ENCODE data around the gene MR1.

Gene MR1

GRCh38 chr1:181092883-181093458, 59.2 kb downstream of the MR1 start:
- DNase-seq: no peak

- no peak for DNase-seq
Measured at GRCh38 chr1:181094416-181095212, 60.8 kb downstream of the MR1 start.

GRCh38 chr1:181095260-181095659, 61.5 kb downstream of the MR1 start:
- DNase-seq: no peak

GRCh38 chr1:181095763-181096184, 62.0 kb downstream of the MR1 start:
- no peak for DNase-seq

GRCh38 chr1:181097242-181097641, 63.5 kb downstream of the MR1 start:
- DNase-seq: no peak

GRCh38 chr1:181099152-181100014, 65.6 kb downstream of the MR1 start:
- DNase-seq: peak; percentile 51 to 59

- peak; percentile 62 to 63 for DNase-seq
Measured at GRCh38 chr1:181100015-181100905, 66.5 kb downstream of the MR1 start.

GRCh38 chr1:181100934-181101333, 67.2 kb downstream of the MR1 start:
- no peak for DNase-seq

GRCh38 chr1:181101581-181102226, 67.9 kb downstream of the MR1 start:
- no peak for DNase-seq

- DNase-seq: no peak
Measured at GRCh38 chr1:181102841-181103240, 69.1 kb downstream of the MR1 start.

GRCh38 chr1:181103399-181103798, 69.6 kb downstream of the MR1 start:
- DNase-seq: no peak

GRCh38 chr1:181104042-181104789, 70.4 kb downstream of the MR1 start:
- DNase-seq: no peak

- DNase-seq: peak; percentile 44 to 52
Measured at GRCh38 chr1:181104790-181105133, 71.0 kb downstream of the MR1 start.

- DNase-seq: peak; percentile 90 to 94
Measured at GRCh38 chr1:181105134-181106021, 71.6 kb downstream of the MR1 start.

- no peak for DNase-seq
Measured at GRCh38 chr1:181106022-181106312, 72.2 kb downstream of the MR1 start.

GRCh38 chr1:181106479-181106878, 72.7 kb downstream of the MR1 start:
- DNase-seq: no peak

- no peak for DNase-seq
Measured at GRCh38 chr1:181107711-181108110, 73.9 kb downstream of the MR1 start.

GRCh38 chr1:181108304-181108867, 74.6 kb downstream of the MR1 start:
- no peak for DNase-seq

- no peak for DNase-seq
Measured at GRCh38 chr1:181110013-181110412, 76.2 kb downstream of the MR1 start.

All from stimulated activated CD4-positive, alpha-beta T cell treated with anti-CD3 and anti-CD28 coated beads, Interleukin-2, amount 100 ng/mL, for 24 hours (primary cell).